GM12878 (cell line): ENCODE results near the gene CRAMP1. TPM values are rescaled to one million over a fixed set of nuclear protein-coding genes. Genes with fewer than 3 reads are reported as not detected.

Experiments used
- ATAC-seq: fragments of 200-7000 bp; cut with Tn5 transposase; 3 replicates; pipeline ENCODE4 v1.9.1; 2020; ENCODE audit warnings: mild to moderate bottlenecking, moderate library complexity
- BruUV-seq: library from RNA; stranded (reverse); fragments of 400-500 nt; replicated peaks from 2 replicates; lab custom pipeline; 2021; lab: Mats Ljungman, UMichigan
- CTCF ChIA-PET: fragments of 300-600 bp; sonication (Branson Sonifier 250); formaldehyde crosslinking; extraction: SDS; loops from one replicate; lab custom pipeline; 2021; ENCODE audit warnings: inconsistent platforms; lab: Yijun Ruan, JAX
- POLR2A ChIA-PET: fragments of 350-600 bp; formaldehyde crosslinking; extraction: SDS; loops from one replicate; lab custom pipeline; 2021; ENCODE audit warnings: inconsistent platforms; lab: Charles Lee
- RAD21 ChIA-PET: fragments of 300-600 bp; sonication (Branson Sonifier 250); formaldehyde crosslinking; loops from one replicate; lab custom pipeline; 2023; ENCODE audit warnings: antibody characterized with exemption; ENCODE audit not compliant: unreplicated experiment; lab: Charles Lee
- SMC1A ChIA-PET: fragments of 300-600 bp; sonication (Branson Sonifier 250); formaldehyde crosslinking; loops from one replicate; lab custom pipeline; 2023; ENCODE audit not compliant: unreplicated experiment, uncharacterized antibody; lab: Charles Lee
- DNase-seq: peaks from one replicate; pipeline ENCODE4 v3.0.0-alpha.2; 2011; ENCODE audit warnings: low read depth, low spot score
- FAIRE-seq: peaks from 3 replicates; lab custom pipeline; 2011; peaks lifted over from hg19 to GRCh38; lab: Jason Lieb, UNC
- H2AFZ ChIP-seq: 2 replicates; pipeline ENCODE4 v1.6.0; 2011; ENCODE audit warnings: low read depth, low read length, control low read depth; ENCODE audit not compliant: control insufficient read depth
- H3K27ac ChIP-seq: 2 replicates; pipeline ENCODE4 v1.5.1; 2011; ENCODE audit warnings: control low read depth; ENCODE audit not compliant: control insufficient read depth, insufficient read depth
- H3K27me3 ChIP-seq, 2 experiments: replicated peaks in 1 of 2; 2 replicates each; pipeline versions ENCODE4 v1.6.0 to v1.6.1; 2011; ENCODE audit warnings: low read length in 1 of 2; ENCODE audit not compliant: control insufficient read depth in 2 of 2, insufficient read depth in 2 of 2
- H3K36me3 ChIP-seq, 2 experiments: 2 replicates each; pipeline ENCODE4 v1.5.1; 2011; ENCODE audit warnings: low read length in 1 of 2; ENCODE audit not compliant: control insufficient read depth in 2 of 2, insufficient read depth in 2 of 2
- H3K4me1 ChIP-seq: 2 replicates; pipeline ENCODE4 v1.6.1; 2011; ENCODE audit warnings: mild to moderate bottlenecking, low read length, moderate library complexity, mixed read lengths; ENCODE audit not compliant: control insufficient read depth, insufficient read depth
- H3K4me2 ChIP-seq: 2 replicates; pipeline ENCODE4 v1.6.0; 2011; ENCODE audit warnings: control low read depth; ENCODE audit not compliant: control insufficient read depth, insufficient read depth
- H3K4me3 ChIP-seq: fragments of 200-600 bp; sonication (generic); 2 replicates; pipeline ENCODE4 v1.5.1; 2016
- H3K79me2 ChIP-seq: 2 replicates; pipeline ENCODE4 v1.6.0; 2011; ENCODE audit warnings: low read length; ENCODE audit not compliant: control insufficient read depth, insufficient read depth
- H3K9ac ChIP-seq: 2 replicates; pipeline ENCODE4 v1.8.0; 2011; ENCODE audit warnings: low read length, control low read depth, mixed read lengths; ENCODE audit not compliant: control insufficient read depth, insufficient read depth
- H3K9me3 ChIP-seq: replicated peaks from 3 replicates; pipeline ENCODE4 v1.5.1; 2011; ENCODE audit warnings: mild to moderate bottlenecking, low read length; ENCODE audit not compliant: control insufficient read depth, insufficient read depth
- H4K20me1 ChIP-seq: 2 replicates; pipeline ENCODE4 v1.6.0; 2011; ENCODE audit not compliant: control insufficient read depth, insufficient read depth
- ASH2L ChIP-seq: fragments of 300-600, 200-600 bp; sonication (generic); IDR thresholded peaks from 2 replicates; pipeline ENCODE4 v1.6.1; 2017; ENCODE audit warnings: low read depth, mild to moderate bottlenecking, borderline replicate concordance
- BACH1 ChIP-seq: fragments of 450-650 bp; IDR thresholded peaks from 2 replicates; pipeline ENCODE4 v1.6.1; 2017; ENCODE audit warnings: mild to moderate bottlenecking, borderline replicate concordance
- CREB1 ChIP-seq: IDR thresholded peaks from 2 replicates; pipeline ENCODE4 v1.6.1; 2012; ENCODE audit warnings: low read depth, mild to moderate bottlenecking, inconsistent platforms
- ETV6 ChIP-seq, 2 experiments: fragments of 450-650 bp in 1 of 2; IDR thresholded peaks in 1 of 2; conservative IDR thresholded peaks in 1 of 2; 2 replicates each; pipeline ENCODE4 v1.6.1; 2014; ENCODE audit warnings: antibody characterized with exemption in 1 of 2, borderline replicate concordance in 1 of 2, low read depth in 1 of 2, mild to moderate bottlenecking in 1 of 2, moderate library complexity in 1 of 2
- EZH2 ChIP-seq: IDR thresholded peaks from 2 replicates; pipeline ENCODE4 v1.6.1; 2012; ENCODE audit warnings: low read depth, mild to moderate bottlenecking, control low read depth, inconsistent platforms, low read length, borderline replicate concordance; ENCODE audit not compliant: control insufficient read depth
- FOS ChIP-seq: IDR thresholded peaks from 3 replicates; pipeline ENCODE4 v1.6.1; 2011; ENCODE audit warnings: borderline replicate concordance; ENCODE audit not compliant: insufficient read length; ENCODE audit errors: extremely low read depth
- KDM1A ChIP-seq: fragments of 200-600 bp; sonication (generic); IDR thresholded peaks from 2 replicates; pipeline ENCODE4 v1.6.1; 2016; ENCODE audit warnings: borderline replicate concordance
- MEF2A ChIP-seq: IDR thresholded peaks from 2 replicates; pipeline ENCODE4 v1.6.1; 2011; ENCODE audit warnings: low read depth, mild to moderate bottlenecking, low read length, moderate library complexity; ENCODE audit not compliant: insufficient read depth
- MYB ChIP-seq: fragments of 150-350 bp; IDR thresholded peaks from 2 replicates; pipeline ENCODE4 v1.6.1; 2014; ENCODE audit warnings: mild to moderate bottlenecking, low read depth, low read length, borderline replicate concordance
- NBN ChIP-seq: fragments of 450-650 bp; IDR thresholded peaks from 2 replicates; pipeline ENCODE4 v1.6.1; 2016
- NFYA ChIP-seq: IDR thresholded peaks from 2 replicates; pipeline ENCODE4 v1.6.1; 2011; ENCODE audit warnings: low read depth, mild to moderate bottlenecking, low read length, improper control_type of control experiment, borderline replicate concordance
- RAD21 ChIP-seq: IDR thresholded peaks from 2 replicates; pipeline ENCODE4 v1.6.1; 2011; ENCODE audit warnings: mild to moderate bottlenecking, low read depth, low read length, moderate library complexity; ENCODE audit not compliant: insufficient read depth
- RELB ChIP-seq: fragments of 450-650 bp; IDR thresholded peaks from 2 replicates; pipeline ENCODE4 v1.6.1; 2017; ENCODE audit warnings: low read depth, mild to moderate bottlenecking, moderate library complexity
- RFX5 ChIP-seq: IDR thresholded peaks from 2 replicates; pipeline ENCODE4 v1.6.1; 2011; ENCODE audit warnings: low read depth, low read length, improper control_type of control experiment
- SIX5 ChIP-seq: IDR thresholded peaks from 2 replicates; pipeline ENCODE4 v1.6.1; 2011; ENCODE audit warnings: mild to moderate bottlenecking, low read depth, low read length, moderate library complexity; ENCODE audit not compliant: severe bottlenecking
- SRF ChIP-seq, 2 experiments: IDR thresholded peaks; 2 replicates each; pipeline ENCODE4 v1.6.1; 2011; ENCODE audit warnings: low read depth in 2 of 2, low read length in 2 of 2, mild to moderate bottlenecking in 1 of 2, moderate library complexity in 1 of 2
- TCF3 ChIP-seq: IDR thresholded peaks from 2 replicates; pipeline ENCODE4 v1.6.1; 2012; ENCODE audit warnings: low read depth, mild to moderate bottlenecking, low read length, borderline replicate concordance; ENCODE audit not compliant: insufficient read depth
- YBX1 ChIP-seq: fragments of 450-650 bp; IDR thresholded peaks from 2 replicates; pipeline ENCODE4 v1.6.1; 2016; ENCODE audit warnings: antibody characterized with exemption
- ZNF217 ChIP-seq: fragments of 450-650 bp; IDR thresholded peaks from 2 replicates; pipeline ENCODE4 v1.6.1; 2017; ENCODE audit warnings: antibody characterized with exemption, mild to moderate bottlenecking
- ZSCAN29 ChIP-seq: fragments of 450-650 bp; IDR thresholded peaks from 2 replicates; pipeline ENCODE4 v1.6.1; 2017; ENCODE audit warnings: mild to moderate bottlenecking, moderate library complexity
- WGBS: methylation state at CpG from one replicate; pipeline ENCODE4 v1.1.6; 2016; ENCODE audit warnings: low lambda C conversion rate; ENCODE audit not compliant: insufficient replicate concordance, insufficient coverage; ENCODE audit errors: missing lambda C conversion rate; 5-methylcytosine and 5-hydroxymethylcytosine counted together
- in situ Hi-C: fragments of 300-500 bp; cut with MboI; formaldehyde crosslinking; loops from 9 replicates; pipeline ENCODE4 v1.14.3; 2018; ENCODE audit warnings: mixed read lengths
- intact Hi-C: fragments of 100-400 bp; cut with micrococcal nuclease; formaldehyde crosslinking; loops from one replicate; pipeline ENCODE4 v1.14.2; 2022; ENCODE audit not compliant: unreplicated experiment
- polyA plus RNA-seq, 11 experiments: library from polyadenylated mRNA; depleted of rRNA in 4 of 11; unstranded in 6 of 11; stranded (reverse) in 5 of 11; fragments of >200 nt; fragmentation: Nextera tagmentation in 4 of 11; fragmentation: Illumina TruSeq in 1 of 11; extraction: Ambion mirVana in 4 of 11; extraction: Trizol in 1 of 11; gene quantifications; 1 replicate in 1 of 11; 2 replicates in 10 of 11; pipeline versions ENCODE4 v1.2.1 to v1.2.3, GENCODE V29; 2011 to 2016; ENCODE audit warnings: inconsistent platforms in 2 of 11, missing spikeins in 2 of 11, low read depth in 1 of 11
- total RNA-seq, 4 experiments: library from RNA; depleted of rRNA in 3 of 4; stranded (reverse); fragments of >200 nt in 3 of 4; fragmentation: Illumina TruSeq in 1 of 4; extraction: Trizol in 1 of 4; gene quantifications; 2 replicates each; pipeline versions ENCODE4 v1.2.1 to v1.2.3, GENCODE V29; 2013 to 2021
- TF ChIP-seq, protein P1 (sequence below): fragments of 450-650 bp; IDR thresholded peaks from 2 replicates; pipeline ENCODE4 v1.6.1; 2017; ENCODE audit warnings: antibody characterized with exemption, mild to moderate bottlenecking, moderate library complexity

The CRAMP1 gene
- total and polyA plus RNA-seq, 10 of the 15 experiments (the other 5 are each of a cell fraction or from before 2014, with no cell fraction given), result 0.37 to 9.8 (median 3.9) TPM

- TF ChIP-seq YBX1 (no peak), EZH2 (no peak), MYB (no peak)
Observed at GRCh38 chr16:1642148-1642547, 30.0 kb downstream of the CRAMP1 start (continued).

DNA sequence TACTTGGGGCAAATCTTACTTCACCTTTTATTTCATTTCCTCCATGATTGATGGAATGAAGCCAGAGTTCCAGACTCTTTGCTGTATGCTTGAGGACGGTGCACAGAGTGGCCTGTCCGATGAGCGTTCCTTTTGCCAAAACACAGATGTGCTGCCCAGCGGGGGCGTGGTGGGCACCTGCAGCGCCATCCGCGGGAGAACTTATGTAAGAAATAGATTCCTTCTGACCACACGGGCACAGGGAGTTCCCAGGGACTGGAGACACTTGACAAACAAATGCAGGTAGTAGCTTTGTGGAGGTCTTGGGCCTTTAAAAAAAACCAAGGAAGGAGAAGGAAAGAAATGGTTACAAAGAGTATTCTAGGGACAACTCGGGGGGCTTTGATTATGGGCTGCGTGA lies 30.6 kb downstream of the CRAMP1 start:
- 99% methylated on average over 11 of the region's 11 CpGs for WGBS

More for the DNA sequence above, 30.6 kb downstream of the CRAMP1 start:
- no peaks in the 10 kb centered on the region for H3K27me3 ChIP-seq
- no peak overlapping the region for H3K27ac ChIP-seq
- SMC1A ChIA-PET, result no interaction called here
- no peak overlapping the region for H3K9ac ChIP-seq
- TF ChIP-seq NBN (no peak), RFX5 (no peak), ETV6 (conservative IDR thresholded peaks at IDR 0.05 in 1 of 2, IDR thresholded peaks at IDR 0.05 in 1 of 2; ENCODE audit: borderline replicate concordance in 1 of 2, low read depth in 1 of 2) (no peak), RELB (no peak), TCF3 (no peak), ZSCAN29 (no peak), MYB (no peak), SIX5 (no peak), SRF (IDR thresholded peaks at IDR 0.05; ENCODE audit: low read depth in 2 of 2, low read length in 2 of 2) (no peak), CREB1 (no peak), KDM1A (no peak), NFYA (no peak), ASH2L (no peak), ZNF217 (no peak), FOS (no peak), MEF2A (no peak), RAD21 (no peak), YBX1 (no peak), BACH1 (no peak)
- TF ChIP-seq, protein P1, sequence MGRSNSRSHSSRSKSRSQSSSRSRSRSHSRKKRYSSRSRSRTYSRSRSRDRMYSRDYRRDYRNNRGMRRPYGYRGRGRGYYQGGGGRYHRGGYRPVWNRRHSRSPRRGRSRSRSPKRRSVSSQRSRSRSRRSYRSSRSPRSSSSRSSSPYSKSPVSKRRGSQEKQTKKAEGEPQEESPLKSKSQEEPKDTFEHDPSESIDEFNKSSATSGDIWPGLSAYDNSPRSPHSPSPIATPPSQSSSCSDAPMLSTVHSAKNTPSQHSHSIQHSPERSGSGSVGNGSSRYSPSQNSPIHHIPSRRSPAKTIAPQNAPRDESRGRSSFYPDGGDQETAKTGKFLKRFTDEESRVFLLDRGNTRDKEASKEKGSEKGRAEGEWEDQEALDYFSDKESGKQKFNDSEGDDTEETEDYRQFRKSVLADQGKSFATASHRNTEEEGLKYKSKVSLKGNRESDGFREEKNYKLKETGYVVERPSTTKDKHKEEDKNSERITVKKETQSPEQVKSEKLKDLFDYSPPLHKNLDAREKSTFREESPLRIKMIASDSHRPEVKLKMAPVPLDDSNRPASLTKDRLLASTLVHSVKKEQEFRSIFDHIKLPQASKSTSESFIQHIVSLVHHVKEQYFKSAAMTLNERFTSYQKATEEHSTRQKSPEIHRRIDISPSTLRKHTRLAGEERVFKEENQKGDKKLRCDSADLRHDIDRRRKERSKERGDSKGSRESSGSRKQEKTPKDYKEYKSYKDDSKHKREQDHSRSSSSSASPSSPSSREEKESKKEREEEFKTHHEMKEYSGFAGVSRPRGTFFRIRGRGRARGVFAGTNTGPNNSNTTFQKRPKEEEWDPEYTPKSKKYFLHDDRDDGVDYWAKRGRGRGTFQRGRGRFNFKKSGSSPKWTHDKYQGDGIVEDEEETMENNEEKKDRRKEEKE, result no peak
- in situ Hi-C loops (no loop called here), intact Hi-C loops (no loop called here)
- BruUV-seq, result no TSS peak
- no peaks in the 10 kb centered on the region for H3K79me2 ChIP-seq
- RAD21 ChIA-PET, result no interaction called here
- H3K4me3 ChIP-seq, result no peak overlapping the region
- CTCF ChIA-PET, result no interaction called here
- no peak overlapping the region for H2AFZ ChIP-seq
- H3K4me2 ChIP-seq, result no peak overlapping the region
- H3K9me3 ChIP-seq, result no peaks in the 10 kb centered on the region
- no peaks in the 10 kb centered on the region for H3K4me1 ChIP-seq
- FAIRE-seq (no peak), DNase-seq (no peak), ATAC-seq (no peak)
- POLR2A ChIA-PET, result no interaction called here
- H3K36me3 ChIP-seq, result peaks cover 7 to 34% of the 10 kb centered on the region in 2 experiments; a peak in 3 of 4 replicates
- no peaks in the 10 kb centered on the region for H4K20me1 ChIP-seq
